H9 (cell line): ENCODE results near the gene COPS6. TPM values are rescaled to one million over a fixed set of nuclear protein-coding genes. Genes with fewer than 3 reads are reported as not detected.

Experiments used
- DNase-seq: peaks from one replicate; pipeline ENCODE4 v3.0.0-alpha.2; 2017
- H2AFZ ChIP-seq: one replicate; pipeline ENCODE4 v1.6.1; 2013; ENCODE audit warnings: mild to moderate bottlenecking, low read length, control low read depth, moderate library complexity
- H2AK5ac ChIP-seq: 2 replicates; pipeline ENCODE4 v1.6.1; 2013; ENCODE audit warnings: low read length, control low read depth, mixed read lengths; ENCODE audit not compliant: insufficient read length
- H2BK120ac ChIP-seq: one replicate; pipeline ENCODE4 v1.6.1; 2013; ENCODE audit warnings: low read depth, mild to moderate bottlenecking, low read length, control low read depth, inconsistent platforms; ENCODE audit not compliant: poor library complexity, severe bottlenecking
- H2BK12ac ChIP-seq: 2 replicates; pipeline ENCODE4 v1.6.1; 2013; ENCODE audit warnings: low read length, control low read depth, mixed read lengths, low read depth; ENCODE audit not compliant: insufficient read length
- H2BK15ac ChIP-seq: 2 replicates; pipeline ENCODE4 v1.6.1; 2013; ENCODE audit warnings: low read depth, low read length, control low read depth
- H2BK20ac ChIP-seq: one replicate; pipeline ENCODE4 v1.6.1; 2013; ENCODE audit warnings: low read depth, mild to moderate bottlenecking, low read length, control low read depth, inconsistent platforms; ENCODE audit not compliant: poor library complexity, severe bottlenecking
- H2BK5ac ChIP-seq: 2 replicates; pipeline ENCODE4 v1.6.1; 2013; ENCODE audit warnings: low read length, control low read depth, mixed read lengths; ENCODE audit not compliant: insufficient read length
- H3K14ac ChIP-seq: 2 replicates; pipeline ENCODE4 v1.6.1; 2013; ENCODE audit warnings: low read length, control low read depth; ENCODE audit not compliant: insufficient read depth
- H3K18ac ChIP-seq: 2 replicates; pipeline ENCODE4 v1.6.1; 2013; ENCODE audit warnings: low read depth, mild to moderate bottlenecking, mixed read lengths, low read length, control low read depth; ENCODE audit not compliant: insufficient read length
- H3K23ac ChIP-seq: 2 replicates; pipeline ENCODE4 v1.6.1; 2013; ENCODE audit warnings: low read length, control low read depth, mixed read lengths, low read depth; ENCODE audit not compliant: insufficient read length
- H3K23me2 ChIP-seq: 2 replicates; pipeline ENCODE4 v1.6.1; 2013; ENCODE audit warnings: low read depth, mild to moderate bottlenecking, mixed read lengths, low read length, control low read depth; ENCODE audit not compliant: insufficient read length, poor library complexity, severe bottlenecking
- H3K27ac ChIP-seq: 2 replicates; pipeline ENCODE4 v1.5.1; 2013; ENCODE audit warnings: low read length, control low read depth, mixed read lengths, low read depth; ENCODE audit not compliant: insufficient read length
- H3K27me3 ChIP-seq: 2 replicates; pipeline ENCODE4 v1.6.1; 2013; ENCODE audit warnings: low read length, control low read depth, inconsistent platforms; ENCODE audit not compliant: insufficient read depth
- H3K4ac ChIP-seq: 2 replicates; pipeline ENCODE4 v1.6.1; 2013; ENCODE audit warnings: low read depth, mild to moderate bottlenecking, control low read depth, inconsistent platforms, low read length, moderate library complexity
- H3K4me1 ChIP-seq: 2 replicates; pipeline ENCODE4 v1.6.1; 2013; ENCODE audit warnings: low read length, control low read depth, inconsistent platforms; ENCODE audit not compliant: insufficient read depth
- H3K4me2 ChIP-seq: 2 replicates; pipeline ENCODE4 v1.6.1; 2013; ENCODE audit warnings: low read length, control low read depth, mixed read lengths; ENCODE audit not compliant: insufficient read length, insufficient read depth
- H3K56ac ChIP-seq: 2 replicates; pipeline ENCODE4 v1.6.1; 2013; ENCODE audit warnings: low read depth, mild to moderate bottlenecking, mixed read lengths, low read length, control low read depth; ENCODE audit not compliant: insufficient read length
- H3K79me1 ChIP-seq: 2 replicates; pipeline ENCODE4 v1.6.1; 2013; ENCODE audit warnings: low read depth, mild to moderate bottlenecking, moderate library complexity, low read length, control low read depth, inconsistent platforms; ENCODE audit not compliant: insufficient read depth, poor library complexity, severe bottlenecking
- H3K79me2 ChIP-seq: 2 replicates; pipeline ENCODE4 v1.6.1; 2013; ENCODE audit warnings: low read length, control low read depth, inconsistent platforms; ENCODE audit not compliant: insufficient read depth
- H3K9ac ChIP-seq: 2 replicates; pipeline ENCODE4 v1.6.1; 2013; ENCODE audit warnings: low read length, control low read depth, mixed read lengths; ENCODE audit not compliant: insufficient read length; ENCODE audit errors: extremely low read depth
- H3K9me3 ChIP-seq: one replicate; pipeline ENCODE4 v1.6.1; 2013; ENCODE audit warnings: low read depth, low read length, inconsistent platforms; ENCODE audit not compliant: control insufficient read depth
- H3T11ph ChIP-seq: one replicate; pipeline ENCODE4 v1.6.1; 2013; ENCODE audit warnings: mild to moderate bottlenecking, low read length, control low read depth, inconsistent platforms
- H4K20me1 ChIP-seq: one replicate; pipeline ENCODE4 v1.6.1; 2013; ENCODE audit not compliant: control insufficient read depth, insufficient read length, insufficient read depth
- H4K5ac ChIP-seq: 2 replicates; pipeline ENCODE4 v1.6.1; 2013; ENCODE audit warnings: low read depth, mild to moderate bottlenecking, mixed read lengths, low read length, control low read depth; ENCODE audit not compliant: insufficient read length
- H4K8ac ChIP-seq: replicated peaks from 2 replicates; pipeline ENCODE4 v1.6.1; 2013; ENCODE audit warnings: low read length, control low read depth, mixed read lengths, low read depth; ENCODE audit not compliant: insufficient read length
- H4K91ac ChIP-seq: 2 replicates; pipeline ENCODE4 v1.6.1; 2013; ENCODE audit warnings: low read depth, mild to moderate bottlenecking, moderate library complexity, mixed read lengths, low read length, control low read depth; ENCODE audit not compliant: insufficient read length
- H3K27ac Mint-ChIP-seq, 3 experiments: 2 replicates in 2 of 3; 3 replicates in 1 of 3; pipeline ENCODE4 v1.8.0; 2020 to 2021; ENCODE audit warnings: mixed read lengths in 3 of 3, mild to moderate bottlenecking in 1 of 3, moderate library complexity in 1 of 3
- H3K27me3 Mint-ChIP-seq: 2 replicates; pipeline ENCODE4 v1.8.0; 2021; ENCODE audit warnings: low read depth, mild to moderate bottlenecking, moderate library complexity, mixed read lengths
- H3K36me3 Mint-ChIP-seq, 3 experiments: 2 replicates in 2 of 3; 3 replicates in 1 of 3; pipeline ENCODE4 v1.8.0; 2020 to 2021; ENCODE audit warnings: low read depth in 3 of 3, mixed read lengths in 3 of 3; ENCODE audit not compliant: insufficient read depth in 1 of 3
- H3K4me1 Mint-ChIP-seq, 2 experiments: 2 replicates each; pipeline ENCODE4 v1.8.0; 2020; ENCODE audit warnings: mixed read lengths in 2 of 2
- H3K4me3 Mint-ChIP-seq, 2 experiments: 2 replicates in 1 of 2; 3 replicates in 1 of 2; pipeline ENCODE4 v1.8.0; 2020 to 2021; ENCODE audit warnings: mild to moderate bottlenecking in 2 of 2, mixed read lengths in 2 of 2, moderate library complexity in 1 of 2
- H3K9me3 Mint-ChIP-seq, 2 experiments: 2 replicates in 1 of 2; 3 replicates in 1 of 2; pipeline ENCODE4 v1.8.0; 2020; ENCODE audit warnings: mild to moderate bottlenecking in 2 of 2, mixed read lengths in 2 of 2, moderate library complexity in 1 of 2
- WGBS: extraction: QIAGEN DNeasy Blood & Tissue Kit; methylation state at CpG from one replicate; pipeline ENCODE4 v1.1.7; 2013; ENCODE audit warnings: missing lambda C conversion rate, low lambda C conversion rate, mixed read lengths; ENCODE audit not compliant: insufficient read length; ENCODE audit errors: extremely low coverage; 5-methylcytosine and 5-hydroxymethylcytosine counted together
- total RNA-seq: library from RNA; stranded (reverse); gene quantifications from 2 replicates; pipeline ENCODE4 v1.2.1, GENCODE V29; 2021
- TF ChIP-seq, protein P1 (sequence below): fragments of 200-600 bp; sonication (generic); conservative IDR thresholded peaks from 3 replicates; pipeline ENCODE4 v1.8.0; 2021; ENCODE audit warnings: antibody characterized with exemption, mild to moderate bottlenecking

The COPS6 gene
- total RNA-seq, 1 experiment from 2014 or later: 140 TPM

DNA sequence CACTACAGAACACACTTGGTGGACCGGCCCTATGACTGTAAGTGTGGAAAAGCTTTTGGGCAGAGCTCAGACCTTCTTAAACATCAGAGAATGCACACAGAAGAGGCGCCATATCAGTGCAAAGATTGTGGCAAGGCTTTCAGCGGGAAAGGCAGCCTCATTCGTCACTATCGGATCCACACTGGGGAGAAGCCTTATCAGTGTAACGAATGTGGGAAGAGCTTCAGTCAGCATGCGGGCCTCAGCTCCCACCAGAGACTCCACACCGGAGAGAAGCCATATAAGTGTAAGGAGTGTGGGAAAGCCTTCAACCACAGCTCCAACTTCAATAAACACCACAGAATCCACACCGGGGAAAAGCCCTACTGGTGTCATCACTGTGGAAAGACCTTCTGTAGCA lies 24.6 kb upstream of the COPS6 start:
- H2AK5ac ChIP-seq: no peak overlapping the region

More for the DNA sequence above, 24.6 kb upstream of the COPS6 start:
- H3K23me2 ChIP-seq: no peaks in the 10 kb centered on the region
- no peak overlapping the region for H3K4me2 ChIP-seq
- H3K4ac ChIP-seq: no peak overlapping the region
- H4K5ac ChIP-seq: no peak overlapping the region
- Mint-ChIP-seq H3K4me1 (no peaks in the 10 kb centered on the region), H3K36me3 (peaks cover 40 to 85% (median 60%) of the 10 kb centered on the region in 3 experiments), H3K9me3 (no peaks in the 10 kb centered on the region; a peak in 1 of 5 replicates), H3K27ac (no peak overlapping the region), H3K4me3 (no peak overlapping the region), H3K27me3 (no peaks in the 10 kb centered on the region)
- H3K27me3 ChIP-seq: no peaks in the 10 kb centered on the region
- no peak overlapping the region for H2BK5ac ChIP-seq
- WGBS: no CpG with 5 or more reads among the region's 9 CpGs
- no peak overlapping the region for H2BK120ac ChIP-seq
- H3K56ac ChIP-seq: no peak overlapping the region
- H3K79me1 ChIP-seq: no peaks in the 10 kb centered on the region
- H2AFZ ChIP-seq: no peak overlapping the region
- no peak overlapping the region for H3T11ph ChIP-seq
- H3K9me3 ChIP-seq: no peaks in the 10 kb centered on the region
- H4K91ac ChIP-seq: no peak overlapping the region
- no peak overlapping the region for H2BK15ac ChIP-seq
- H4K8ac ChIP-seq: no peak overlapping the region
- H3K79me2 ChIP-seq: no peaks in the 10 kb centered on the region
- H3K23ac ChIP-seq: no peak overlapping the region
- no peak for DNase-seq
- H3K4me1 ChIP-seq: no peaks in the 10 kb centered on the region
- TF ChIP-seq, protein P1, sequence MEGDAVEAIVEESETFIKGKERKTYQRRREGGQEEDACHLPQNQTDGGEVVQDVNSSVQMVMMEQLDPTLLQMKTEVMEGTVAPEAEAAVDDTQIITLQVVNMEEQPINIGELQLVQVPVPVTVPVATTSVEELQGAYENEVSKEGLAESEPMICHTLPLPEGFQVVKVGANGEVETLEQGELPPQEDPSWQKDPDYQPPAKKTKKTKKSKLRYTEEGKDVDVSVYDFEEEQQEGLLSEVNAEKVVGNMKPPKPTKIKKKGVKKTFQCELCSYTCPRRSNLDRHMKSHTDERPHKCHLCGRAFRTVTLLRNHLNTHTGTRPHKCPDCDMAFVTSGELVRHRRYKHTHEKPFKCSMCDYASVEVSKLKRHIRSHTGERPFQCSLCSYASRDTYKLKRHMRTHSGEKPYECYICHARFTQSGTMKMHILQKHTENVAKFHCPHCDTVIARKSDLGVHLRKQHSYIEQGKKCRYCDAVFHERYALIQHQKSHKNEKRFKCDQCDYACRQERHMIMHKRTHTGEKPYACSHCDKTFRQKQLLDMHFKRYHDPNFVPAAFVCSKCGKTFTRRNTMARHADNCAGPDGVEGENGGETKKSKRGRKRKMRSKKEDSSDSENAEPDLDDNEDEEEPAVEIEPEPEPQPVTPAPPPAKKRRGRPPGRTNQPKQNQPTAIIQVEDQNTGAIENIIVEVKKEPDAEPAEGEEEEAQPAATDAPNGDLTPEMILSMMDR: no peak
- H4K20me1 ChIP-seq: no peaks in the 10 kb centered on the region
- H3K9ac ChIP-seq: no peak overlapping the region
- no peak overlapping the region for H2BK20ac ChIP-seq
- no peak overlapping the region for H3K14ac ChIP-seq
- no peak overlapping the region for H3K18ac ChIP-seq
- no peak overlapping the region for H2BK12ac ChIP-seq
- no peak overlapping the region for H3K27ac ChIP-seq
